ENCODE data around the gene SHF. TPM values are rescaled to one million over a fixed set of nuclear protein-coding genes. Genes with fewer than 3 reads are reported as not detected.

Gene SHF
- total and polyA plus RNA-seq, 2 donors = 2.7 to 5.7 TPM

- Histone ChIP-seq H3K27ac (ENCODE audit: low read depth in 1 of 2, low read length in 1 of 2) (no peak overlapping the region), H3K27me3 (ENCODE audit: control insufficient read depth in 2 of 2, insufficient read depth in 1 of 2, low read length in 1 of 2) (no peaks in the 10 kb centered on the region), H3K4me3 (ENCODE audit: low read length in 2 of 2) (no peak overlapping the region), H3K36me3 (ENCODE audit: control insufficient read depth in 2 of 2, insufficient read depth in 2 of 2, low read length in 1 of 2) (no peaks in the 10 kb centered on the region), H3K4me1 (ENCODE audit: control insufficient read depth in 2 of 2, insufficient read depth in 2 of 2, low read length in 2 of 2) (no peaks in the 10 kb centered on the region), H3K9me3 (ENCODE audit: control insufficient read depth in 2 of 2, insufficient read depth in 1 of 2, low read length in 1 of 2) (no peaks in the 10 kb centered on the region)
- peak in 1 of 9 donors; percentile 28 for DNase-seq (ENCODE audit: low read depth in 6 of 9, low spot score in 9 of 9)
- 95% methylated on average over 13 of the region's 13 CpGs for WGBS
Measured at GRCh38 chr15:45179221-45179985, 8.4 kb downstream of the SHF start.

- no peak for DNase-seq (ENCODE audit: low read depth in 6 of 9, low spot score in 9 of 9)
- Histone ChIP-seq H3K4me1 (ENCODE audit: control insufficient read depth in 2 of 2, insufficient read depth in 2 of 2, low read length in 2 of 2) (no peaks in the 10 kb centered on the region), H3K4me3 (ENCODE audit: low read length in 2 of 2) (no peak overlapping the region), H3K36me3 (ENCODE audit: control insufficient read depth in 2 of 2, insufficient read depth in 2 of 2, low read length in 1 of 2) (no peaks in the 10 kb centered on the region), H3K27me3 (ENCODE audit: control insufficient read depth in 2 of 2, insufficient read depth in 1 of 2, low read length in 1 of 2) (no peaks in the 10 kb centered on the region), H3K27ac (ENCODE audit: low read depth in 1 of 2, low read length in 1 of 2) (no peak overlapping the region), H3K9me3 (ENCODE audit: control insufficient read depth in 2 of 2, insufficient read depth in 1 of 2, low read length in 1 of 2) (no peaks in the 10 kb centered on the region)
- WGBS = 97% methylated on average over 3 of the region's 3 CpGs
Measured at GRCh38 chr15:45177285-45177684, 10.5 kb downstream of the SHF start.

GRCh38 chr15:45174577-45174976 is 13.2 kb downstream of the SHF start:
- no peaks in the 10 kb centered on the region for H3K27me3 ChIP-seq (ENCODE audit: control insufficient read depth in 2 of 2, insufficient read depth in 1 of 2, low read length in 1 of 2)
- H3K36me3 ChIP-seq (ENCODE audit: control insufficient read depth in 2 of 2, insufficient read depth in 2 of 2, low read length in 1 of 2) = no peaks in the 10 kb centered on the region
- no peaks in the 10 kb centered on the region for H3K9me3 ChIP-seq (ENCODE audit: control insufficient read depth in 2 of 2, insufficient read depth in 1 of 2, low read length in 1 of 2)
- H3K4me3 ChIP-seq (ENCODE audit: low read length in 2 of 2) = no peak overlapping the region
- H3K4me1 ChIP-seq (ENCODE audit: control insufficient read depth in 2 of 2, insufficient read depth in 2 of 2, low read length in 2 of 2) = no peaks in the 10 kb centered on the region
- no peak for DNase-seq (ENCODE audit: low read depth in 6 of 9, low spot score in 9 of 9)
- 89% methylated on average over 2 of the region's 2 CpGs for WGBS
- no peak overlapping the region for H3K27ac ChIP-seq (ENCODE audit: low read depth in 1 of 2, low read length in 1 of 2)

DNA sequence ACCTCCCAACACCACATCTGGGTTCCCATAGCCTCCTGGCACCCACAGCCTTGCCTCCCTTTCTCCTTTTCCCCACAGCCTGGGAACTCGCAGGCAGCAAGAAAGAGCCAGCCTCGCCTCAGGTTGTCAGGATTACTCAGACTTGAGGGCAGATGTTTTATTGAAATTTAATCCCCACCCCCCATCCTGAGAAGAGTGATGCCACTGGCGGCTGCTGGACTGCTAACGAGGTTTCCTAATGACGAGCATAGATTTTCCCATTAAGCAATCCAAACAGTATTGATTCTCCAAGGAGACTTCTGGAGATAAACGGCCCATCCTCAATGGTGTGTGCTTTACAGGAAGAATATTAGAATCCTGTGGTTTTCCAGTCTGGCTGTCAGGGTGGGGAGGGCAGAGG is 13.7 kb downstream of the SHF start:
- WGBS = 95% methylated on average over 6 of the region's 6 CpGs
- DNase-seq (ENCODE audit: low read depth in 6 of 9, low spot score in 9 of 9) = no peak
- H3K4me1 ChIP-seq (ENCODE audit: control insufficient read depth in 2 of 2, insufficient read depth in 2 of 2, low read length in 2 of 2) = no peaks in the 10 kb centered on the region

DNA sequence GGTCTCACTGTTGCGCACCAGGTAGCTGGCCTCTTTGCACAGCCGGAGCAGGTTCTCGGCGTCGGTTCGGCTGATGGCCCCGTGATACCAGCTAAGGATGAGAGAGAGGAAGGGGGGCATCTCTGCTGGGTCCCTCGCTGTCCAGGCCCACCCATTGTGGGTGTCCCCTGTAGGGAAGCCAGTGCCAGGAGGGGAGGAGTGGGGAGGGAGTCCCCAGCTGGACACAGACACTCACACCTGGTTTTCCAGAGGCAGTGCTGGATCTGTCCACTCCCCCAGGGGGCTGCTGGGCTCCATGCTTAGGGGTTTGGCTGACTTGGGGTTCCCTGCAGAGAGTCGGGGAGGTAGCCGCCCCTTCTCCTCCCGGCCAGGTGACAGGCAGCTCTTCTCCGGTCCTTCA is 15.9 kb downstream of the SHF start:
- 98% methylated on average over 12 of the region's 12 CpGs for WGBS
- Histone ChIP-seq H3K27me3 (ENCODE audit: control insufficient read depth in 2 of 2, insufficient read depth in 1 of 2, low read length in 1 of 2) (no peaks in the 10 kb centered on the region), H3K4me3 (ENCODE audit: low read length in 2 of 2) (no peak overlapping the region), H3K36me3 (ENCODE audit: control insufficient read depth in 2 of 2, insufficient read depth in 2 of 2, low read length in 1 of 2) (no peaks in the 10 kb centered on the region), H3K4me1 (ENCODE audit: control insufficient read depth in 2 of 2, insufficient read depth in 2 of 2, low read length in 2 of 2) (peaks cover 0 to 4% of the 10 kb centered on the region in 2 donors), H3K27ac (ENCODE audit: low read depth in 1 of 2, low read length in 1 of 2) (no peak overlapping the region), H3K9me3 (ENCODE audit: control insufficient read depth in 2 of 2, insufficient read depth in 1 of 2, low read length in 1 of 2) (no peaks in the 10 kb centered on the region)
- DNase-seq (ENCODE audit: low read depth in 6 of 9, low spot score in 9 of 9) = no peak

More for the DNA sequence above, 13.7 kb downstream of the SHF start:
- Histone ChIP-seq H3K27ac (ENCODE audit: low read depth in 1 of 2, low read length in 1 of 2) (no peak overlapping the region), H3K36me3 (ENCODE audit: control insufficient read depth in 2 of 2, insufficient read depth in 2 of 2, low read length in 1 of 2) (no peaks in the 10 kb centered on the region), H3K9me3 (ENCODE audit: control insufficient read depth in 2 of 2, insufficient read depth in 1 of 2, low read length in 1 of 2) (no peaks in the 10 kb centered on the region), H3K4me3 (ENCODE audit: low read length in 2 of 2) (no peak overlapping the region), H3K27me3 (ENCODE audit: control insufficient read depth in 2 of 2, insufficient read depth in 1 of 2, low read length in 1 of 2) (no peaks in the 10 kb centered on the region)

GRCh38 chr15:45169608-45170480 is 17.9 kb downstream of the SHF start:
- Histone ChIP-seq H3K27me3 (ENCODE audit: control insufficient read depth in 2 of 2, insufficient read depth in 1 of 2, low read length in 1 of 2) (no peaks in the 10 kb centered on the region), H3K9me3 (ENCODE audit: control insufficient read depth in 2 of 2, insufficient read depth in 1 of 2, low read length in 1 of 2) (no peaks in the 10 kb centered on the region), H3K27ac (ENCODE audit: low read depth in 1 of 2, low read length in 1 of 2) (no peak overlapping the region)

GRCh38 chr15:45168751-45169551 is 18.8 kb downstream of the SHF start:
- Histone ChIP-seq H3K4me3 (ENCODE audit: low read length in 2 of 2) (no peak overlapping the region), H3K27ac (ENCODE audit: low read depth in 1 of 2, low read length in 1 of 2) (no peak overlapping the region), H3K4me1 (ENCODE audit: control insufficient read depth in 2 of 2, insufficient read depth in 2 of 2, low read length in 2 of 2) (peaks cover 10 to 11% of the 10 kb centered on the region in 2 donors), H3K27me3 (ENCODE audit: control insufficient read depth in 2 of 2, insufficient read depth in 1 of 2, low read length in 1 of 2) (no peaks in the 10 kb centered on the region), H3K9me3 (ENCODE audit: control insufficient read depth in 2 of 2, insufficient read depth in 1 of 2, low read length in 1 of 2) (no peaks in the 10 kb centered on the region), H3K36me3 (ENCODE audit: control insufficient read depth in 2 of 2, insufficient read depth in 2 of 2, low read length in 1 of 2) (no peaks in the 10 kb centered on the region)
- no peak for DNase-seq (ENCODE audit: low read depth in 6 of 9, low spot score in 9 of 9)
- WGBS = 96% methylated on average over 9 of the region's 9 CpGs

More at GRCh38 chr15:45169608-45170480, 17.9 kb downstream of the SHF start:
- Histone ChIP-seq H3K36me3 (ENCODE audit: control insufficient read depth in 2 of 2, insufficient read depth in 2 of 2, low read length in 1 of 2) (no peaks in the 10 kb centered on the region), H3K4me1 (ENCODE audit: control insufficient read depth in 2 of 2, insufficient read depth in 2 of 2, low read length in 2 of 2) (peaks cover 10 to 11% of the 10 kb centered on the region in 2 donors), H3K4me3 (ENCODE audit: low read length in 2 of 2) (no peak overlapping the region)
- WGBS = 86% methylated on average over 4 of the region's 4 CpGs
- no peak for DNase-seq (ENCODE audit: low read depth in 6 of 9, low spot score in 9 of 9)

DNA sequence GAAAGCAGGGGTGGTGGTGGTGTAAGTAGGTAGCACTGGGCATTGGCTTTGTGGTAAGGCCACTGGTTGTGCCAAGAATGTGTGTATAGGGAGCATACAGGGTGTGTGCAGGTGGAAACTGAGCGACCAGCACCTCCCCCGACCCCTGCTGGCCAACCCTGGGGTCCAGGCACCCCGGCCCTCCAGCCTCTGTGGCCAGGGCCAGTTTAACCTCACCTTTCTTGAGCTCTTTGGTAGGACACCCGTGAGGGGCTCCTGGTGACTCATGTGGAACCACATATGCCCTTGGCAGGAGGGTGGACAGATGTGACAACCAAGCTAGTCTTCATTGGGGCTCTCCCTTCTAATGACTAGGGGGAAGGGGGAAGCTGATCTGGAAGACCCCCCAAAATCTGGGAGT is 19.5 kb downstream of the SHF start:
- H3K27ac ChIP-seq (ENCODE audit: low read depth in 1 of 2, low read length in 1 of 2) = no peak overlapping the region
- no peaks in the 10 kb centered on the region for H3K9me3 ChIP-seq (ENCODE audit: control insufficient read depth in 2 of 2, insufficient read depth in 1 of 2, low read length in 1 of 2)
- H3K4me1 ChIP-seq (ENCODE audit: control insufficient read depth in 2 of 2, insufficient read depth in 2 of 2, low read length in 2 of 2) = peaks cover 10 to 11% of the 10 kb centered on the region in 2 donors
- no peaks in the 10 kb centered on the region for H3K27me3 ChIP-seq (ENCODE audit: control insufficient read depth in 2 of 2, insufficient read depth in 1 of 2, low read length in 1 of 2)
- DNase-seq (ENCODE audit: low read depth in 6 of 9, low spot score in 9 of 9) = no peak
- WGBS = 97% methylated on average over 4 of the region's 4 CpGs
- H3K36me3 ChIP-seq (ENCODE audit: control insufficient read depth in 2 of 2, insufficient read depth in 2 of 2, low read length in 1 of 2) = no peaks in the 10 kb centered on the region
- H3K4me3 ChIP-seq (ENCODE audit: low read length in 2 of 2) = no peak overlapping the region
